ENCODE results near the gene SLC25A30.

SLC25A30 gene

DNA sequence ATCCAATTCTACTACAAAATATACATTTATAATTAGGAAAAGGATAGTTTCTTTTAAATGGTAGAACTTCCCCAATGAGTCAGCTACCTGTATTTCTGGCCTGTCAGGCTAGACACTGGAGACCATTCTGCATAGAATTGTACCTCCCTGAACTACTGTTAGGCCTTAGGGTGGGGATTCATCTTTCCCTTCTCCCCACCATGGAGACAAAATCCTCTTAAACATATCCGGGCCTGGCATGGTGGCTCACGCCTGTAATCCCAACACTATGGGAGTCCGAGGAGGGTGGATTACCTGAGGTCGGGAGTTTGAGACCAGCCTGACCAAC, 52.7 kb downstream of the SLC25A30 start:
- TF ChIP-seq CTCF (IDR thresholded peaks at IDR 0.05; ENCODE audit: low read depth, low read length, missing control alignments): no peak
- no peak for DNase-seq (ENCODE audit: low read depth)
- H3K4me3 ChIP-seq (ENCODE audit: low read depth, low read length): no peak overlapping the region

- TF ChIP-seq CTCF (IDR thresholded peaks at IDR 0.05; ENCODE audit: low read depth, low read length, missing control alignments): no peak
- H3K4me3 ChIP-seq (ENCODE audit: low read depth, low read length): no peak overlapping the region
- no peak for DNase-seq (ENCODE audit: low read depth)
Measured at GRCh38 chr13:45364876-45365557, 53.2 kb downstream of the SLC25A30 start.

DNA sequence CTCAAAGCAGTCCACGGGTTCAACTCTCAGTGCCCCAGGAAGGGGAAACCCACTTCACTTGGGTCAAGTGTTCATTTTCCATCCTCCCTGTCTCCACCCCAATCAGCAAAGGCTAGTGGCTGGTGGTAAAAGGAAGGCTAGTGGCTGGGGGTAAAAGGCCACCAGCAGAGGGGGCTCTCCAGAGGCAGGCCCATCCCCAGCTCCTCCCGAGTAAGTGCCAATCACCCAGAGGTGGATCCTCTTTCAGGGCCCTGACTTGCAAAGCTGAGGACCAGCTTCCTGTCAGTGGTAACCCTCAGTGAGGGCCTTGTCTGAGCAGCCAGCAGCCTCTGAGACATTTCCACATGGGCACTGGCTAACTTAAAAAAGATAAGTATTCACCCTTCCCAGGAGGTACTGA, 55.2 kb downstream of the SLC25A30 start:
- DNase-seq (ENCODE audit: low read depth): no peak

GRCh38 chr13:45361596-45362206, 56.5 kb downstream of the SLC25A30 start:
- no peak overlapping the region for H3K4me3 ChIP-seq (ENCODE audit: low read depth, low read length)
- TF ChIP-seq CTCF (IDR thresholded peaks at IDR 0.05; ENCODE audit: low read depth, low read length, missing control alignments): no peak
- DNase-seq (ENCODE audit: low read depth): no peak

More for the DNA sequence above, 55.2 kb downstream of the SLC25A30 start:
- peak; percentile 31 for TF ChIP-seq CTCF (IDR thresholded peaks at IDR 0.05; ENCODE audit: low read depth, low read length, missing control alignments)
- no peak overlapping the region for H3K4me3 ChIP-seq (ENCODE audit: low read depth, low read length)

- TF ChIP-seq CTCF (IDR thresholded peaks at IDR 0.05; ENCODE audit: low read depth, low read length, missing control alignments): no peak
- H3K4me3 ChIP-seq (ENCODE audit: low read depth, low read length): no peak overlapping the region
- DNase-seq (ENCODE audit: low read depth): no peak
Measured at GRCh38 chr13:45356966-45357672, 61.1 kb downstream of the SLC25A30 start.

GRCh38 chr13:45353895-45354294, 64.3 kb downstream of the SLC25A30 start:
- TF ChIP-seq CTCF (IDR thresholded peaks at IDR 0.05; ENCODE audit: low read depth, low read length, missing control alignments): no peak
- DNase-seq (ENCODE audit: low read depth): no peak
- no peak overlapping the region for H3K4me3 ChIP-seq (ENCODE audit: low read depth, low read length)
